Measurements from ENCODE around the gene TEN1. TPM values are rescaled to one million over a fixed set of nuclear protein-coding genes. Genes with fewer than 3 reads are reported as not detected.

TEN1 gene
- total and polyA plus RNA-seq, 2 of the 13 experiments (the other 11 are each of a cell fraction or from before 2014, with no cell fraction given) = 18.0 to 21.3 TPM

DNA sequence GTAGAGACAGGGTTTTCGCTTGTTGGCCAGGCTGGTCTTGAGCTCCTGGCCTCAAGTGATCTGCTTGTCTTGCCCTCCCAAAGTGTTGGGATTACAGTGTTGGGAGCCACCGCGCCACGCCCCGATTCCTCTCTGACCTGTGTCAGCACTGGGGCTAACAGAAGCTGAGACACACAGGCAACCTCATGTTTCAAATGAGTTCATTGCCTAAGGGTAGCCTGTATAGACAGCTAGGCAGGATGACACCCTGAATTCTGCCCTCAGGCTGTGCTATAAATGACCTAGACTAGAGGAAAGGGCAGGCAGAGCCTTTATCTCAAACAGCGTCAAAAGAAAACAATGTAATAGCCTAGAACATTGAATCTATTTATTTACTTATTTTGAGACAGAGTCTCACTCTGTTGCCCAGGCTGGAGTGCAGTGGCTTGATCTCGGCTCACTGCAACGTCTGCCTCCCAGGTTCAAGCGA, 19.3 kb downstream of the TEN1 start (continued):
- no peak for TF ChIP-seq ZNF724P (CRISPR knock-in tag; IDR thresholded peaks at IDR 0.05; ENCODE audit: borderline replicate concordance)
- no peak for TF ChIP-seq ZNF207 (IDR thresholded peaks at IDR 0.05; ENCODE audit: borderline replicate concordance)
- TF ChIP-seq ZNF567 (CRISPR knock-in tag; IDR thresholded peaks at IDR 0.05; ENCODE audit: borderline replicate concordance) = no peak
- no peak for TF ChIP-seq EZH2 (conservative IDR thresholded peaks at IDR 0.05; ENCODE audit: low read depth, low read length)
- TF ChIP-seq TARDBP (CRISPR knock-in tag; IDR thresholded peaks at IDR 0.05) = no peak
- no peak for TF ChIP-seq POLR2G (IDR thresholded peaks at IDR 0.05; ENCODE audit: low read depth, low read length)
- 0 out of 2 replicates have a peak, but pooled peaks have one; percentile 16 for TF ChIP-seq ZNF749 (CRISPR knock-in tag; IDR thresholded peaks at IDR 0.05; ENCODE audit: borderline replicate concordance)
- TF ChIP-seq PCBP1 (IDR thresholded peaks at IDR 0.05; ENCODE audit: borderline replicate concordance, low read depth, low read length) = no peak
- TF ChIP-seq, protein P1, sequence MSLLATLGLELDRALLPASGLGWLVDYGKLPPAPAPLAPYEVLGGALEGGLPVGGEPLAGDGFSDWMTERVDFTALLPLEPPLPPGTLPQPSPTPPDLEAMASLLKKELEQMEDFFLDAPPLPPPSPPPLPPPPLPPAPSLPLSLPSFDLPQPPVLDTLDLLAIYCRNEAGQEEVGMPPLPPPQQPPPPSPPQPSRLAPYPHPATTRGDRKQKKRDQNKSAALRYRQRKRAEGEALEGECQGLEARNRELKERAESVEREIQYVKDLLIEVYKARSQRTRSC (CRISPR knock-in tag; IDR thresholded peaks at IDR 0.05; ENCODE audit: low read depth) = no peak; the same call in 1 of the 2 replicates
- TF ChIP-seq GABPB1 (CRISPR knock-in tag; IDR thresholded peaks at IDR 0.05) = peak; percentile 45; the same call in 1 of the 2 replicates
- TF ChIP-seq ZFP90 (CRISPR knock-in tag; IDR thresholded peaks at IDR 0.05; ENCODE audit: borderline replicate concordance) = no peak
- TF ChIP-seq ZNF660 (CRISPR knock-in tag; IDR thresholded peaks at IDR 0.05; ENCODE audit: borderline replicate concordance, low read depth) = no peak
- TF ChIP-seq IRF2 (CRISPR knock-in tag; IDR thresholded peaks at IDR 0.05) = no peak; the same call in 1 of the 2 replicates
- no peak for TF ChIP-seq BRD4 (CRISPR knock-in tag; IDR thresholded peaks at IDR 0.05)
- TF ChIP-seq ZNF546 (CRISPR knock-in tag; conservative IDR thresholded peaks at IDR 0.05) = no peak
- TF ChIP-seq, protein P2, sequence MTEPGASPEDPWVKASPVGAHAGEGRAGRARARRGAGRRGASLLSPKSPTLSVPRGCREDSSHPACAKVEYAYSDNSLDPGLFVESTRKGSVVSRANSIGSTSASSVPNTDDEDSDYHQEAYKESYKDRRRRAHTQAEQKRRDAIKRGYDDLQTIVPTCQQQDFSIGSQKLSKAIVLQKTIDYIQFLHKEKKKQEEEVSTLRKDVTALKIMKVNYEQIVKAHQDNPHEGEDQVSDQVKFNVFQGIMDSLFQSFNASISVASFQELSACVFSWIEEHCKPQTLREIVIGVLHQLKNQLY (CRISPR knock-in tag; IDR thresholded peaks at IDR 0.05) = no peak
- TF ChIP-seq ZFY (CRISPR knock-in tag; IDR thresholded peaks at IDR 0.05) = no peak; the same call in 1 of the 2 replicates
- TF ChIP-seq TCF12 (IDR thresholded peaks at IDR 0.05) = no peak
- TF ChIP-seq TCF12 (CRISPR knock-in tag; IDR thresholded peaks at IDR 0.05) = no peak; the same call in 1 of the 2 replicates
- no peak for TF ChIP-seq CCDC6 (CRISPR knock-in tag; IDR thresholded peaks at IDR 0.05)
- TF ChIP-seq MAFK (conservative IDR thresholded peaks at IDR 0.05 in 1 of 2, IDR thresholded peaks at IDR 0.05 in 1 of 2; ENCODE audit: low read length in 2 of 2) = no peak
- 0 out of 2 replicates have a peak, but pooled peaks have one; percentile 47 for TF ChIP-seq ZNF317 (CRISPR knock-in tag; IDR thresholded peaks at IDR 0.05)
- no peak for TF ChIP-seq MTA3 (CRISPR knock-in tag; IDR thresholded peaks at IDR 0.05)
- TF ChIP-seq, protein P3, sequence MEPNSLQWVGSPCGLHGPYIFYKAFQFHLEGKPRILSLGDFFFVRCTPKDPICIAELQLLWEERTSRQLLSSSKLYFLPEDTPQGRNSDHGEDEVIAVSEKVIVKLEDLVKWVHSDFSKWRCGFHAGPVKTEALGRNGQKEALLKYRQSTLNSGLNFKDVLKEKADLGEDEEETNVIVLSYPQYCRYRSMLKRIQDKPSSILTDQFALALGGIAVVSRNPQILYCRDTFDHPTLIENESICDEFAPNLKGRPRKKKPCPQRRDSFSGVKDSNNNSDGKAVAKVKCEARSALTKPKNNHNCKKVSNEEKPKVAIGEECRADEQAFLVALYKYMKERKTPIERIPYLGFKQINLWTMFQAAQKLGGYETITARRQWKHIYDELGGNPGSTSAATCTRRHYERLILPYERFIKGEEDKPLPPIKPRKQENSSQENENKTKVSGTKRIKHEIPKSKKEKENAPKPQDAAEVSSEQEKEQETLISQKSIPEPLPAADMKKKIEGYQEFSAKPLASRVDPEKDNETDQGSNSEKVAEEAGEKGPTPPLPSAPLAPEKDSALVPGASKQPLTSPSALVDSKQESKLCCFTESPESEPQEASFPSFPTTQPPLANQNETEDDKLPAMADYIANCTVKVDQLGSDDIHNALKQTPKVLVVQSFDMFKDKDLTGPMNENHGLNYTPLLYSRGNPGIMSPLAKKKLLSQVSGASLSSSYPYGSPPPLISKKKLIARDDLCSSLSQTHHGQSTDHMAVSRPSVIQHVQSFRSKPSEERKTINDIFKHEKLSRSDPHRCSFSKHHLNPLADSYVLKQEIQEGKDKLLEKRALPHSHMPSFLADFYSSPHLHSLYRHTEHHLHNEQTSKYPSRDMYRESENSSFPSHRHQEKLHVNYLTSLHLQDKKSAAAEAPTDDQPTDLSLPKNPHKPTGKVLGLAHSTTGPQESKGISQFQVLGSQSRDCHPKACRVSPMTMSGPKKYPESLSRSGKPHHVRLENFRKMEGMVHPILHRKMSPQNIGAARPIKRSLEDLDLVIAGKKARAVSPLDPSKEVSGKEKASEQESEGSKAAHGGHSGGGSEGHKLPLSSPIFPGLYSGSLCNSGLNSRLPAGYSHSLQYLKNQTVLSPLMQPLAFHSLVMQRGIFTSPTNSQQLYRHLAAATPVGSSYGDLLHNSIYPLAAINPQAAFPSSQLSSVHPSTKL (CRISPR knock-in tag; IDR thresholded peaks at IDR 0.05) = peak; percentile 7; the same call in 1 of the 2 replicates
- no peak for TF ChIP-seq HNRNPLL (IDR thresholded peaks at IDR 0.05; ENCODE audit: low read depth, low read length, poor library complexity, severe bottlenecking)
- no peak for TF ChIP-seq ZNF83 (CRISPR knock-in tag; IDR thresholded peaks at IDR 0.05; ENCODE audit: borderline replicate concordance)
- TF ChIP-seq TSC22D2 (CRISPR knock-in tag; IDR thresholded peaks at IDR 0.05; ENCODE audit: borderline replicate concordance) = no peak

All from HepG2 (cell line).